ENCODE data around the gene ACBD3.

- TF ChIP-seq, protein P1, sequence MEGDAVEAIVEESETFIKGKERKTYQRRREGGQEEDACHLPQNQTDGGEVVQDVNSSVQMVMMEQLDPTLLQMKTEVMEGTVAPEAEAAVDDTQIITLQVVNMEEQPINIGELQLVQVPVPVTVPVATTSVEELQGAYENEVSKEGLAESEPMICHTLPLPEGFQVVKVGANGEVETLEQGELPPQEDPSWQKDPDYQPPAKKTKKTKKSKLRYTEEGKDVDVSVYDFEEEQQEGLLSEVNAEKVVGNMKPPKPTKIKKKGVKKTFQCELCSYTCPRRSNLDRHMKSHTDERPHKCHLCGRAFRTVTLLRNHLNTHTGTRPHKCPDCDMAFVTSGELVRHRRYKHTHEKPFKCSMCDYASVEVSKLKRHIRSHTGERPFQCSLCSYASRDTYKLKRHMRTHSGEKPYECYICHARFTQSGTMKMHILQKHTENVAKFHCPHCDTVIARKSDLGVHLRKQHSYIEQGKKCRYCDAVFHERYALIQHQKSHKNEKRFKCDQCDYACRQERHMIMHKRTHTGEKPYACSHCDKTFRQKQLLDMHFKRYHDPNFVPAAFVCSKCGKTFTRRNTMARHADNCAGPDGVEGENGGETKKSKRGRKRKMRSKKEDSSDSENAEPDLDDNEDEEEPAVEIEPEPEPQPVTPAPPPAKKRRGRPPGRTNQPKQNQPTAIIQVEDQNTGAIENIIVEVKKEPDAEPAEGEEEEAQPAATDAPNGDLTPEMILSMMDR (IDR thresholded peaks at IDR 0.05), result no peak
- TF ChIP-seq POLR2A (IDR thresholded peaks at IDR 0.05), result no peak
These were observed 68.2 kb downstream of the ACBD3 start for GRCh38 chr1:226118357-226118756.

Data from Peyer's patch (tissue), 4 donors.